H9 (cell line): ENCODE data around the gene ATRX. TPM values are rescaled to one million over a fixed set of nuclear protein-coding genes. Genes with fewer than 3 reads are reported as not detected.

Experiments
- DNase-seq: peaks from one replicate; pipeline ENCODE4 v3.0.0-alpha.2; 2017
- H2AFZ ChIP-seq: one replicate; pipeline ENCODE4 v1.6.1; 2013; ENCODE audit warnings: mild to moderate bottlenecking, low read length, control low read depth, moderate library complexity
- H2AK5ac ChIP-seq: 2 replicates; pipeline ENCODE4 v1.6.1; 2013; ENCODE audit warnings: low read length, control low read depth, mixed read lengths; ENCODE audit not compliant: insufficient read length
- H2BK120ac ChIP-seq: one replicate; pipeline ENCODE4 v1.6.1; 2013; ENCODE audit warnings: low read depth, mild to moderate bottlenecking, low read length, control low read depth, inconsistent platforms; ENCODE audit not compliant: poor library complexity, severe bottlenecking
- H2BK12ac ChIP-seq: 2 replicates; pipeline ENCODE4 v1.6.1; 2013; ENCODE audit warnings: low read length, control low read depth, mixed read lengths, low read depth; ENCODE audit not compliant: insufficient read length
- H2BK15ac ChIP-seq: 2 replicates; pipeline ENCODE4 v1.6.1; 2013; ENCODE audit warnings: low read depth, low read length, control low read depth
- H2BK20ac ChIP-seq: one replicate; pipeline ENCODE4 v1.6.1; 2013; ENCODE audit warnings: low read depth, mild to moderate bottlenecking, low read length, control low read depth, inconsistent platforms; ENCODE audit not compliant: poor library complexity, severe bottlenecking
- H2BK5ac ChIP-seq: 2 replicates; pipeline ENCODE4 v1.6.1; 2013; ENCODE audit warnings: low read length, control low read depth, mixed read lengths; ENCODE audit not compliant: insufficient read length
- H3K14ac ChIP-seq: 2 replicates; pipeline ENCODE4 v1.6.1; 2013; ENCODE audit warnings: low read length, control low read depth; ENCODE audit not compliant: insufficient read depth
- H3K18ac ChIP-seq: 2 replicates; pipeline ENCODE4 v1.6.1; 2013; ENCODE audit warnings: low read depth, mild to moderate bottlenecking, mixed read lengths, low read length, control low read depth; ENCODE audit not compliant: insufficient read length
- H3K23ac ChIP-seq: 2 replicates; pipeline ENCODE4 v1.6.1; 2013; ENCODE audit warnings: low read length, control low read depth, mixed read lengths, low read depth; ENCODE audit not compliant: insufficient read length
- H3K23me2 ChIP-seq: 2 replicates; pipeline ENCODE4 v1.6.1; 2013; ENCODE audit warnings: low read depth, mild to moderate bottlenecking, mixed read lengths, low read length, control low read depth; ENCODE audit not compliant: insufficient read length, poor library complexity, severe bottlenecking
- H3K27ac ChIP-seq: 2 replicates; pipeline ENCODE4 v1.5.1; 2013; ENCODE audit warnings: low read length, control low read depth, mixed read lengths, low read depth; ENCODE audit not compliant: insufficient read length
- H3K27me3 ChIP-seq: 2 replicates; pipeline ENCODE4 v1.6.1; 2013; ENCODE audit warnings: low read length, control low read depth, inconsistent platforms; ENCODE audit not compliant: insufficient read depth
- H3K4ac ChIP-seq: 2 replicates; pipeline ENCODE4 v1.6.1; 2013; ENCODE audit warnings: low read depth, mild to moderate bottlenecking, control low read depth, inconsistent platforms, low read length, moderate library complexity
- H3K4me1 ChIP-seq: 2 replicates; pipeline ENCODE4 v1.6.1; 2013; ENCODE audit warnings: low read length, control low read depth, inconsistent platforms; ENCODE audit not compliant: insufficient read depth
- H3K4me2 ChIP-seq: 2 replicates; pipeline ENCODE4 v1.6.1; 2013; ENCODE audit warnings: low read length, control low read depth, mixed read lengths; ENCODE audit not compliant: insufficient read length, insufficient read depth
- H3K56ac ChIP-seq: 2 replicates; pipeline ENCODE4 v1.6.1; 2013; ENCODE audit warnings: low read depth, mild to moderate bottlenecking, mixed read lengths, low read length, control low read depth; ENCODE audit not compliant: insufficient read length
- H3K79me1 ChIP-seq: 2 replicates; pipeline ENCODE4 v1.6.1; 2013; ENCODE audit warnings: low read depth, mild to moderate bottlenecking, moderate library complexity, low read length, control low read depth, inconsistent platforms; ENCODE audit not compliant: insufficient read depth, poor library complexity, severe bottlenecking
- H3K79me2 ChIP-seq: 2 replicates; pipeline ENCODE4 v1.6.1; 2013; ENCODE audit warnings: low read length, control low read depth, inconsistent platforms; ENCODE audit not compliant: insufficient read depth
- H3K9ac ChIP-seq: 2 replicates; pipeline ENCODE4 v1.6.1; 2013; ENCODE audit warnings: low read length, control low read depth, mixed read lengths; ENCODE audit not compliant: insufficient read length; ENCODE audit errors: extremely low read depth
- H3K9me3 ChIP-seq: one replicate; pipeline ENCODE4 v1.6.1; 2013; ENCODE audit warnings: low read depth, low read length, inconsistent platforms; ENCODE audit not compliant: control insufficient read depth
- H3T11ph ChIP-seq: one replicate; pipeline ENCODE4 v1.6.1; 2013; ENCODE audit warnings: mild to moderate bottlenecking, low read length, control low read depth, inconsistent platforms
- H4K20me1 ChIP-seq: one replicate; pipeline ENCODE4 v1.6.1; 2013; ENCODE audit not compliant: control insufficient read depth, insufficient read length, insufficient read depth
- H4K5ac ChIP-seq: 2 replicates; pipeline ENCODE4 v1.6.1; 2013; ENCODE audit warnings: low read depth, mild to moderate bottlenecking, mixed read lengths, low read length, control low read depth; ENCODE audit not compliant: insufficient read length
- H4K8ac ChIP-seq: replicated peaks from 2 replicates; pipeline ENCODE4 v1.6.1; 2013; ENCODE audit warnings: low read length, control low read depth, mixed read lengths, low read depth; ENCODE audit not compliant: insufficient read length
- H4K91ac ChIP-seq: 2 replicates; pipeline ENCODE4 v1.6.1; 2013; ENCODE audit warnings: low read depth, mild to moderate bottlenecking, moderate library complexity, mixed read lengths, low read length, control low read depth; ENCODE audit not compliant: insufficient read length
- H3K27ac Mint-ChIP-seq, 3 experiments: 2 replicates in 2 of 3; 3 replicates in 1 of 3; pipeline ENCODE4 v1.8.0; 2020 to 2021; ENCODE audit warnings: mixed read lengths in 3 of 3, mild to moderate bottlenecking in 1 of 3, moderate library complexity in 1 of 3
- H3K27me3 Mint-ChIP-seq: 2 replicates; pipeline ENCODE4 v1.8.0; 2021; ENCODE audit warnings: low read depth, mild to moderate bottlenecking, moderate library complexity, mixed read lengths
- H3K36me3 Mint-ChIP-seq, 3 experiments: 2 replicates in 2 of 3; 3 replicates in 1 of 3; pipeline ENCODE4 v1.8.0; 2020 to 2021; ENCODE audit warnings: low read depth in 3 of 3, mixed read lengths in 3 of 3; ENCODE audit not compliant: insufficient read depth in 1 of 3
- H3K4me1 Mint-ChIP-seq, 2 experiments: 2 replicates each; pipeline ENCODE4 v1.8.0; 2020; ENCODE audit warnings: mixed read lengths in 2 of 2
- H3K4me3 Mint-ChIP-seq, 2 experiments: 2 replicates in 1 of 2; 3 replicates in 1 of 2; pipeline ENCODE4 v1.8.0; 2020 to 2021; ENCODE audit warnings: mild to moderate bottlenecking in 2 of 2, mixed read lengths in 2 of 2, moderate library complexity in 1 of 2
- H3K9me3 Mint-ChIP-seq, 2 experiments: 2 replicates in 1 of 2; 3 replicates in 1 of 2; pipeline ENCODE4 v1.8.0; 2020; ENCODE audit warnings: mild to moderate bottlenecking in 2 of 2, mixed read lengths in 2 of 2, moderate library complexity in 1 of 2
- CTCF ChIP-seq: fragments of 200-600 bp; sonication (generic); conservative IDR thresholded peaks from 3 replicates; pipeline ENCODE4 v1.8.0; 2021; ENCODE audit warnings: antibody characterized with exemption, mild to moderate bottlenecking
- WGBS: extraction: QIAGEN DNeasy Blood & Tissue Kit; methylation state at CpG from one replicate; pipeline ENCODE4 v1.1.7; 2013; ENCODE audit warnings: missing lambda C conversion rate, low lambda C conversion rate, mixed read lengths; ENCODE audit not compliant: insufficient read length; ENCODE audit errors: extremely low coverage; 5-methylcytosine and 5-hydroxymethylcytosine counted together
- total RNA-seq: library from RNA; stranded (reverse); gene quantifications from 2 replicates; pipeline ENCODE4 v1.2.1, GENCODE V29; 2021

ATRX gene
- total RNA-seq, 1 experiment from 2014 or later = 76.0 TPM

DNA sequence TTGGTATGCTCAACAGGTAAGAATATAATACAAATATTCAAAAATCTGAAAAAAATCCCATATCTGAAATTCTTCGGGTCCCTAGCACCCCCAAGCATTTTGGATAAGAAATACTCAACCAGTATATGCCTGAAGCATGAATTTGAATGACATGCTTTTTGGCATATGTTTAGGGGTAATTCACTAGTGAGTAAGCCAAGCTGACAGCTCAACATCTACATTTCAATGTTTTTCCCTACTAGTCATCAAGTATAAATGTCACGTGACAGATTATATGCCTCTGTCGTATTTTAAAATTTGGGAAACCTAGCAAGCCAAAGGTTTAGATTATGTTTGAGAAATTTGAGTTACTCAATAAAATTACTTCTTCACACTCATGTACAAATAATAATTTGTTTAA is 213.7 kb downstream of the ATRX start:
- H2BK20ac ChIP-seq = no peak overlapping the region
- TF ChIP-seq CTCF = no peak
- Mint-ChIP-seq H3K4me1 (no peaks in the 10 kb centered on the region), H3K27me3 (no peaks in the 10 kb centered on the region), H3K36me3 (peaks cover 9 to 26% (median 16%) of the 10 kb centered on the region in 3 experiments; a peak in 6 of 7 replicates), H3K4me3 (no peak overlapping the region), H3K9me3 (peaks cover 43 to 50% of the 10 kb centered on the region in 2 experiments; a peak in 4 of 5 replicates), H3K27ac (no peak overlapping the region)
- no peak overlapping the region for H3K18ac ChIP-seq
- H2AFZ ChIP-seq = no peak overlapping the region
- no peaks in the 10 kb centered on the region for H3K27me3 ChIP-seq
- no peak overlapping the region for H3K4me2 ChIP-seq
- peaks cover 11% of the 10 kb centered on the region for H3K9me3 ChIP-seq
- no peaks in the 10 kb centered on the region for H3K4me1 ChIP-seq
- no peak overlapping the region for H2AK5ac ChIP-seq
- no CpG with 5 or more reads among the region's 3 CpGs for WGBS
- H4K91ac ChIP-seq = no peak overlapping the region
- H3K56ac ChIP-seq = no peak overlapping the region
- no peak overlapping the region for H4K5ac ChIP-seq
- no peaks in the 10 kb centered on the region for H4K20me1 ChIP-seq
- H2BK120ac ChIP-seq = no peak overlapping the region
- H2BK15ac ChIP-seq = no peak overlapping the region
- H3K27ac ChIP-seq = no peak overlapping the region
- H2BK12ac ChIP-seq = no peak overlapping the region
- no peak overlapping the region for H3T11ph ChIP-seq
- no peak overlapping the region for H3K4ac ChIP-seq
- no peaks in the 10 kb centered on the region for H3K79me1 ChIP-seq
- no peaks in the 10 kb centered on the region for H3K79me2 ChIP-seq
- H4K8ac ChIP-seq = no peak overlapping the region
- no peaks in the 10 kb centered on the region for H3K23me2 ChIP-seq
- H3K14ac ChIP-seq = no peak overlapping the region
- no peak overlapping the region for H2BK5ac ChIP-seq
- no peak for DNase-seq
- no peak overlapping the region for H3K23ac ChIP-seq
- no peak overlapping the region for H3K9ac ChIP-seq
